Neuronal stem cell (in vitro differentiated cells): ENCODE measurements around the gene MATN1.

Experiments used
- DNase-seq: peaks from one replicate; pipeline ENCODE4 v3.0.0-alpha.2; 2013; ENCODE audit warnings: low spot score
- H2AFZ ChIP-seq: one replicate; pipeline ENCODE4 v1.6.1; 2013; ENCODE audit warnings: mild to moderate bottlenecking, low read length, inconsistent platforms
- H2AK5ac ChIP-seq: 2 replicates; pipeline ENCODE4 v1.6.1; 2013; ENCODE audit warnings: low read depth, mild to moderate bottlenecking, inconsistent platforms, low read length, moderate library complexity, mixed read lengths
- H2BK120ac ChIP-seq: 2 replicates; pipeline ENCODE4 v1.6.1; 2013; ENCODE audit warnings: low read depth, mild to moderate bottlenecking, inconsistent platforms, low read length, moderate library complexity, mixed read lengths
- H2BK12ac ChIP-seq: one replicate; pipeline ENCODE4 v1.6.1; 2013; ENCODE audit warnings: low read length, inconsistent platforms
- H2BK15ac ChIP-seq: 2 replicates; pipeline ENCODE4 v1.6.1; 2013; ENCODE audit warnings: mild to moderate bottlenecking, low read length, inconsistent platforms, mixed read lengths
- H2BK5ac ChIP-seq: one replicate; pipeline ENCODE4 v1.6.1; 2013; ENCODE audit warnings: inconsistent platforms, mild to moderate bottlenecking, low read length, moderate library complexity
- H3K14ac ChIP-seq: one replicate; pipeline ENCODE4 v1.6.1; 2013; ENCODE audit warnings: low read length, inconsistent platforms
- H3K18ac ChIP-seq: 2 replicates; pipeline ENCODE4 v1.6.1; 2013; ENCODE audit warnings: low read length, inconsistent platforms
- H3K23ac ChIP-seq: 2 replicates; pipeline ENCODE4 v1.6.1; 2013; ENCODE audit warnings: low read depth, mild to moderate bottlenecking, mixed read lengths, low read length, inconsistent platforms; ENCODE audit not compliant: poor library complexity
- H3K27ac ChIP-seq: replicated peaks from 3 replicates; pipeline ENCODE4 v1.5.1; 2013; ENCODE audit warnings: low read length, inconsistent platforms
- H3K27me3 ChIP-seq, 3 experiments: 2 replicates each; pipeline ENCODE4 v1.6.1; 2013; ENCODE audit warnings: low read length in 3 of 3, mild to moderate bottlenecking in 2 of 3, inconsistent platforms in 1 of 3, low read depth in 1 of 3, mixed read lengths in 1 of 3, moderate library complexity in 1 of 3; ENCODE audit not compliant: control insufficient read depth in 3 of 3, insufficient read depth in 3 of 3
- H3K36me3 ChIP-seq, 2 donors: replicated peaks in 1 of 2; 2 replicates each; pipeline ENCODE4 v1.6.1; 2013; ENCODE audit warnings: low read length in 2 of 2; ENCODE audit not compliant: control insufficient read depth in 2 of 2, insufficient read depth in 2 of 2
- H3K4ac ChIP-seq: 2 replicates; pipeline ENCODE4 v1.6.1; 2013; ENCODE audit warnings: inconsistent platforms, mild to moderate bottlenecking, low read length, moderate library complexity
- H3K4me1 ChIP-seq, 2 donors: 1 replicate in 1 of 2; 2 replicates in 1 of 2; pipeline ENCODE4 v1.6.1; 2013; ENCODE audit warnings: low read length in 2 of 2, low read depth in 1 of 2; ENCODE audit not compliant: control insufficient read depth in 2 of 2, insufficient read depth in 1 of 2
- H3K4me2 ChIP-seq: one replicate; pipeline ENCODE4 v1.6.1; 2013; ENCODE audit warnings: mild to moderate bottlenecking, low read length, inconsistent platforms; ENCODE audit not compliant: insufficient read depth, poor library complexity, severe bottlenecking
- H3K4me3 ChIP-seq, 2 donors: 2 replicates each; pipeline ENCODE4 v1.5.1; 2013; ENCODE audit warnings: low read length in 2 of 2, mild to moderate bottlenecking in 2 of 2, inconsistent platforms in 1 of 2, moderate library complexity in 1 of 2
- H3K79me1 ChIP-seq: one replicate; pipeline ENCODE4 v1.6.1; 2013; ENCODE audit warnings: low read depth, mild to moderate bottlenecking, inconsistent platforms, low read length, moderate library complexity
- H3K9ac ChIP-seq: one replicate; pipeline ENCODE4 v1.6.1; 2013; ENCODE audit warnings: mild to moderate bottlenecking, low read depth, low read length, inconsistent platforms; ENCODE audit not compliant: poor library complexity
- H3K9me3 ChIP-seq, 2 donors: replicated peaks in 1 of 2; 2 replicates each; pipeline versions ENCODE3 to v1.6.1; 2013; ENCODE audit warnings: low read length in 2 of 2, mild to moderate bottlenecking in 2 of 2, inconsistent platforms in 1 of 2, low read depth in 1 of 2, mixed read lengths in 1 of 2, moderate library complexity in 1 of 2; ENCODE audit not compliant: control insufficient read depth in 2 of 2, insufficient read depth in 1 of 2
- H4K8ac ChIP-seq: one replicate; pipeline ENCODE4 v1.6.1; 2013; ENCODE audit warnings: low read depth, mild to moderate bottlenecking, inconsistent platforms, low read length, moderate library complexity
- H4K91ac ChIP-seq: one replicate; pipeline ENCODE4 v1.6.1; 2013; ENCODE audit warnings: low read length, low read depth, mild to moderate bottlenecking, inconsistent platforms; ENCODE audit not compliant: poor library complexity
- WGBS, 2 donors: extraction: QIAGEN DNeasy Blood & Tissue Kit; methylation state at CpG; one replicate each; pipeline ENCODE4 v1.1.7; 2013; ENCODE audit warnings: missing lambda C conversion rate in 2 of 2, mixed read lengths in 1 of 2; ENCODE audit not compliant: insufficient read length in 2 of 2, insufficient replicate concordance in 1 of 2; ENCODE audit errors: extremely low coverage in 2 of 2; 5-methylcytosine and 5-hydroxymethylcytosine counted together

Gene MATN1

GRCh38 chr1:30718091-30718635 lies 5.2 kb downstream of the MATN1 start:
- no peak overlapping the region for H2BK5ac ChIP-seq
- H3K14ac ChIP-seq = no peak overlapping the region
- peaks cover 0 to 3% of the 10 kb centered on the region in 2 donors for H3K4me1 ChIP-seq
- H2BK120ac ChIP-seq = no peak overlapping the region
- no peaks in the 10 kb centered on the region for H3K27me3 ChIP-seq
- H3K9me3 ChIP-seq = peaks cover 5 to 6% of the 10 kb centered on the region in 2 donors
- H2AK5ac ChIP-seq = no peak overlapping the region
- no peak overlapping the region for H3K18ac ChIP-seq
- H3K4me3 ChIP-seq = peak overlapping the region; percentile 29 to 75
- no peak overlapping the region for H3K23ac ChIP-seq
- no peak overlapping the region for H2BK15ac ChIP-seq
- no peak overlapping the region for H4K91ac ChIP-seq
- no peaks in the 10 kb centered on the region for H3K79me1 ChIP-seq
- H3K4ac ChIP-seq = no peak overlapping the region
- no peak overlapping the region for H4K8ac ChIP-seq
- no peak overlapping the region for H3K9ac ChIP-seq
- H3K27ac ChIP-seq = no peak overlapping the region
- H3K36me3 ChIP-seq = no peaks in the 10 kb centered on the region
- H2BK12ac ChIP-seq = no peak overlapping the region
- DNase-seq = peak; percentile 97
- no CpG with 5 or more reads among the region's 50 CpGs for WGBS, 2 donors
- no peak overlapping the region for H3K4me2 ChIP-seq
- H2AFZ ChIP-seq = peak overlapping the region; percentile 74

GRCh38 chr1:30716646-30717045 lies 6.7 kb downstream of the MATN1 start:
- no peak overlapping the region for H3K23ac ChIP-seq
- H2BK120ac ChIP-seq = no peak overlapping the region
- no peak overlapping the region for H3K4ac ChIP-seq
- no peak overlapping the region for H4K8ac ChIP-seq
- peaks cover 0 to 4% (median 0%) of the 10 kb centered on the region in 3 experiments for H3K27me3 ChIP-seq
- H3K14ac ChIP-seq = peak overlapping the region; percentile 67
- no peak overlapping the region for H2BK15ac ChIP-seq
- no peak overlapping the region for H2BK12ac ChIP-seq
- H3K27ac ChIP-seq = no peak overlapping the region
- no peak for DNase-seq
- H2AK5ac ChIP-seq = no peak overlapping the region
- H3K18ac ChIP-seq = no peak overlapping the region
- no CpG with 5 or more reads among the region's 8 CpGs for WGBS, 2 donors
- H3K4me1 ChIP-seq = peaks cover 0 to 3% of the 10 kb centered on the region in 2 donors
- no peak overlapping the region for H2AFZ ChIP-seq
- H3K4me2 ChIP-seq = no peak overlapping the region
- no peak overlapping the region for H3K4me3 ChIP-seq
- H3K9me3 ChIP-seq = peaks cover 5 to 6% of the 10 kb centered on the region in 2 donors
- H2BK5ac ChIP-seq = no peak overlapping the region
- no peaks in the 10 kb centered on the region for H3K36me3 ChIP-seq
- H3K79me1 ChIP-seq = no peaks in the 10 kb centered on the region
- peak overlapping the region; percentile 27 for H3K9ac ChIP-seq
- H4K91ac ChIP-seq = no peak overlapping the region

DNA sequence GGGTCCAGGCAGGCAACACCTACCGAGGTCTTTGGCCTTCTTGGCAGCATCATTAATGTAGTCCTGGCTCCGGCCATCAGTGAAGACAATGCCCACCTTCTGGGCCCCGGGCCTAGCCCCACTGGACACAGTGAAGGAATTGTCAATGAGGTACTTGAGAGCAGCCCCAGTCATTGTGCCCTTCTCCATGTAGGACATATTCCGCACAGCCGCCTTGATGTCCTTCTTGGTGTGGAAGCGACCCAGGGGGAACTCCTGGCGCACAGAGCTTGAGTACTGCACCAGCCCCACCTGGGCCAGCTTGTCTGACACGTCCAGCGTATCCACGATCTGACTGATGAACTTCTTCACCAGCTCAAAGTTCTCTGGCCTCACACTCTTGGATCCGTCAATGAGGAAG lies 7.5 kb downstream of the MATN1 start:
- Histone ChIP-seq H4K8ac (no peak overlapping the region), H3K27me3 (peaks cover 0 to 8% (median 0%) of the 10 kb centered on the region in 3 experiments), H2BK12ac (no peak overlapping the region), H4K91ac (no peak overlapping the region), H2BK5ac (no peak overlapping the region), H3K4me3 (no peak overlapping the region), H3K36me3 (no peaks in the 10 kb centered on the region), H3K9ac (no peak overlapping the region), H3K4me2 (no peak overlapping the region), H3K4ac (no peak overlapping the region), H3K79me1 (no peaks in the 10 kb centered on the region), H3K23ac (no peak overlapping the region), H3K4me1 (peaks cover 0 to 3% of the 10 kb centered on the region in 2 donors), H3K14ac (no peak overlapping the region), H2BK15ac (peak overlapping the region; percentile 68), H2BK120ac (no peak overlapping the region), H3K18ac (no peak overlapping the region), H3K27ac (no peak overlapping the region), H3K9me3 (peaks cover 5 to 6% of the 10 kb centered on the region in 2 donors), H2AK5ac (peak overlapping the region; percentile 22), H2AFZ (no peak overlapping the region)
- no peak for DNase-seq
- no CpG with 5 or more reads among the region's 11 CpGs for WGBS, 2 donors

DNA sequence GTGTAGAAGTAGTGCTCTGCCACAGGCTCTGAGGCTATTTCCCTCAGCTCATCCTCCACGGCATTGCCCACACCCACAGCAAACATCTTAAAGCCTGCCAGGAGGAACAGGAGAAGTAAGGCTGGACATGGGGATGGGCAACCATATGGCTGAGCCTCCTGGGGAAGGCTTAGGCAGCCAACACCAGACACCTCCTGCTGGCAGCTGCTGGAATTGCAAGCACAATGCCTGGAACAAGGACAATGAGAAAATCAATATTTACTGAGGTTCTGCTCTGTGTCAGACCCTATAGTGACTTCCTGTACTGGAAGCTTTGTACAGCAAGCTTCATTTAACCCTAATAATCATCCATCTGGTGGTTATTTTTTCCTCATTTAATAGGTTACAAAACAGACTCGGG lies 8.2 kb downstream of the MATN1 start:
- no peak overlapping the region for H3K23ac ChIP-seq
- peak overlapping the region; percentile 9 for H3K14ac ChIP-seq
- H3K9ac ChIP-seq = no peak overlapping the region
- H4K91ac ChIP-seq = no peak overlapping the region
- no CpG with 5 or more reads among the region's 2 CpGs for WGBS, 2 donors
- no peaks in the 10 kb centered on the region for H3K36me3 ChIP-seq
- no peak overlapping the region for H4K8ac ChIP-seq
- no peak overlapping the region for H2BK120ac ChIP-seq
- H3K18ac ChIP-seq = no peak overlapping the region
- H2BK12ac ChIP-seq = no peak overlapping the region
- no peak overlapping the region for H2AFZ ChIP-seq
- H3K4ac ChIP-seq = no peak overlapping the region
- H2BK15ac ChIP-seq = no peak overlapping the region
- peaks cover 5 to 6% of the 10 kb centered on the region in 2 donors for H3K9me3 ChIP-seq
- DNase-seq = no peak
- H2BK5ac ChIP-seq = no peak overlapping the region
- no peaks in the 10 kb centered on the region for H3K79me1 ChIP-seq
- no peak overlapping the region for H3K4me2 ChIP-seq
- H2AK5ac ChIP-seq = no peak overlapping the region
- H3K4me3 ChIP-seq = no peak overlapping the region
- peaks cover 0 to 8% (median 0%) of the 10 kb centered on the region in 3 experiments for H3K27me3 ChIP-seq
- peaks cover 0 to 3% of the 10 kb centered on the region in 2 donors for H3K4me1 ChIP-seq
- H3K27ac ChIP-seq = no peak overlapping the region
